Caco-2 (cell line): ENCODE data around the gene ATP10B. TPM values are rescaled to one million over a fixed set of nuclear protein-coding genes. Genes with fewer than 3 reads are reported as not detected.

Experiments used
- BruUV-seq: library from RNA; stranded (reverse); fragments of 400-500 nt; replicated peaks from 2 replicates; lab custom pipeline; 2021; lab: Mats Ljungman, UMichigan
- CTCF ChIA-PET: fragments of 300-600 bp; sonication (Branson Sonifier 250); formaldehyde crosslinking; loops from one replicate; lab custom pipeline; 2022; ENCODE audit warnings: antibody characterized with exemption; lab: Charles Lee
- POLR2A ChIA-PET: fragments of 300-600 bp; sonication (Branson Sonifier 250); formaldehyde crosslinking; loops from one replicate; lab custom pipeline; 2022; ENCODE audit warnings: antibody characterized with exemption; lab: Charles Lee
- DNase-seq, 2 experiments: peaks; one replicate each; pipeline versions ENCODE4 v3.0.0 to v3.0.0-alpha.2; 2020 to 2022
- H3K27me3 ChIP-seq: replicated peaks from 2 replicates; pipeline ENCODE4 v1.6.0; 2011; ENCODE audit warnings: low read length; ENCODE audit not compliant: control insufficient read depth, insufficient read depth
- H3K36me3 ChIP-seq: 2 replicates; pipeline ENCODE4 v1.5.1; 2011; ENCODE audit warnings: low read length; ENCODE audit not compliant: control insufficient read depth, insufficient read depth
- H3K4me1 ChIP-seq: fragments of 250-450 bp; sonication (Bioruptor Pico); 2 replicates; pipeline ENCODE4 v1.5.1; 2020; ENCODE audit warnings: mild to moderate bottlenecking
- H3K4me3 ChIP-seq: 2 replicates; pipeline ENCODE4 v1.5.1; 2011; ENCODE audit warnings: low read depth, mild to moderate bottlenecking, control low read depth, low read length
- H3K9me3 ChIP-seq: fragments of 250-450 bp; sonication (Bioruptor Pico); 2 replicates; pipeline ENCODE4 v1.5.1; 2020; ENCODE audit warnings: mild to moderate bottlenecking, moderate library complexity
- H3K27ac Mint-ChIP-seq: one replicate; pipeline ENCODE4 v1.8.0; 2022; ENCODE audit warnings: mixed read lengths; ENCODE audit not compliant: unreplicated experiment
- H3K27me3 Mint-ChIP-seq: one replicate; pipeline ENCODE4 v1.8.0; 2022; ENCODE audit warnings: mixed read lengths; ENCODE audit not compliant: insufficient read depth, unreplicated experiment
- H3K36me3 Mint-ChIP-seq: one replicate; pipeline ENCODE4 v1.8.0; 2022; ENCODE audit warnings: mild to moderate bottlenecking, mixed read lengths; ENCODE audit not compliant: insufficient read depth, unreplicated experiment
- H3K4me1 Mint-ChIP-seq: one replicate; pipeline ENCODE4 v1.8.0; 2022; ENCODE audit warnings: low read depth, mixed read lengths; ENCODE audit not compliant: unreplicated experiment
- H3K4me3 Mint-ChIP-seq: one replicate; pipeline ENCODE4 v1.8.0; 2022; ENCODE audit warnings: mild to moderate bottlenecking, moderate library complexity, mixed read lengths; ENCODE audit not compliant: unreplicated experiment
- H3K9me3 Mint-ChIP-seq: one replicate; pipeline ENCODE4 v1.8.0; 2022; ENCODE audit warnings: mixed read lengths; ENCODE audit not compliant: unreplicated experiment
- CTCF ChIP-seq, 2 experiments: fragments of 200-600 bp in 1 of 2; IDR thresholded peaks; 1 replicate in 1 of 2; 2 replicates in 1 of 2; pipeline versions ENCODE4 v1.5.1 to v1.8.0; 2011 to 2022; ENCODE audit warnings: antibody characterized with exemption in 1 of 2, control low read depth in 1 of 2, inconsistent platforms in 1 of 2, low read depth in 1 of 2, low read length in 1 of 2, mild to moderate bottlenecking in 1 of 2, moderate library complexity in 1 of 2; ENCODE audit not compliant: insufficient read depth in 1 of 2, severe bottlenecking in 1 of 2, unreplicated experiment in 1 of 2
- intact Hi-C: fragments of 100-400 bp; cut with micrococcal nuclease; formaldehyde crosslinking; loops from one replicate; pipeline ENCODE4 v1.10.0; 2022; ENCODE audit not compliant: unreplicated experiment
- total RNA-seq: library from RNA; stranded (reverse); gene quantifications from 2 replicates; pipeline ENCODE4 v1.2.3, GENCODE V29; 2022

ATP10B gene
- total RNA-seq, 1 experiment from 2014 or later, result 0.43 TPM

- Histone ChIP-seq H3K4me3 (no peak overlapping the region), H3K36me3 (no peaks in the 10 kb centered on the region), H3K27me3 (no peaks in the 10 kb centered on the region), H3K4me1 (no peaks in the 10 kb centered on the region), H3K9me3 (no peaks in the 10 kb centered on the region)
- intact Hi-C loops, result no loop called here
- H3K27me3 Mint-ChIP-seq, result peaks cover 9% of the 10 kb centered on the region
- ChIA-PET POLR2A (no interaction called here), CTCF (no interaction called here)
- no peaks in the 10 kb centered on the region for H3K36me3 Mint-ChIP-seq
- H3K27ac Mint-ChIP-seq, result no peak overlapping the region
- H3K4me1 Mint-ChIP-seq, result no peaks in the 10 kb centered on the region
- H3K4me3 Mint-ChIP-seq, result no peak overlapping the region
- DNase-seq, result no peak
- H3K9me3 Mint-ChIP-seq, result no peaks in the 10 kb centered on the region
- no TSS peak for BruUV-seq
- TF ChIP-seq CTCF (IDR thresholded peaks at IDR 0.05; ENCODE audit: insufficient read depth in 1 of 2, low read depth in 1 of 2, low read length in 1 of 2, severe bottlenecking in 1 of 2, unreplicated experiment in 1 of 2), result no peak
Measured at GRCh38 chr5:160621526-160621925, 230.5 kb downstream of the ATP10B start.

- CTCF ChIA-PET, result no interaction called here
- Histone ChIP-seq H3K27me3 (no peaks in the 10 kb centered on the region), H3K9me3 (no peaks in the 10 kb centered on the region), H3K4me1 (no peaks in the 10 kb centered on the region), H3K36me3 (no peaks in the 10 kb centered on the region), H3K4me3 (no peak overlapping the region)
- H3K4me1 Mint-ChIP-seq, result no peaks in the 10 kb centered on the region
- no peak overlapping the region for H3K4me3 Mint-ChIP-seq
- intact Hi-C loops, result no loop called here
- no peaks in the 10 kb centered on the region for H3K9me3 Mint-ChIP-seq
- peaks cover 9% of the 10 kb centered on the region for H3K27me3 Mint-ChIP-seq
- H3K27ac Mint-ChIP-seq, result no peak overlapping the region
- TF ChIP-seq CTCF (IDR thresholded peaks at IDR 0.05; ENCODE audit: insufficient read depth in 1 of 2, low read depth in 1 of 2, low read length in 1 of 2, severe bottlenecking in 1 of 2, unreplicated experiment in 1 of 2), result no peak
- POLR2A ChIA-PET, result no interaction called here
- DNase-seq, result no peak
- BruUV-seq, result no TSS peak
- H3K36me3 Mint-ChIP-seq, result no peaks in the 10 kb centered on the region
Measured at GRCh38 chr5:160620401-160620800, 231.6 kb downstream of the ATP10B start.

GRCh38 chr5:160619381-160619780, 232.6 kb downstream of the ATP10B start:
- H3K4me1 ChIP-seq, result no peaks in the 10 kb centered on the region
- no peaks in the 10 kb centered on the region for H3K36me3 ChIP-seq
- no peak overlapping the region for H3K27ac Mint-ChIP-seq
- no peaks in the 10 kb centered on the region for H3K9me3 Mint-ChIP-seq
- H3K4me3 ChIP-seq, result no peak overlapping the region
- TF ChIP-seq CTCF (IDR thresholded peaks at IDR 0.05; ENCODE audit: insufficient read depth in 1 of 2, low read depth in 1 of 2, low read length in 1 of 2, severe bottlenecking in 1 of 2, unreplicated experiment in 1 of 2), result no peak
- no peak overlapping the region for H3K4me3 Mint-ChIP-seq
- no peaks in the 10 kb centered on the region for H3K27me3 ChIP-seq
- CTCF ChIA-PET, result no interaction called here
- POLR2A ChIA-PET, result no interaction called here
- H3K36me3 Mint-ChIP-seq, result no peaks in the 10 kb centered on the region
- no peak for DNase-seq
- peaks cover 11% of the 10 kb centered on the region for H3K27me3 Mint-ChIP-seq
- intact Hi-C loops, result no loop called here
- no peaks in the 10 kb centered on the region for H3K4me1 Mint-ChIP-seq
- no TSS peak for BruUV-seq
- no peaks in the 10 kb centered on the region for H3K9me3 ChIP-seq
